Kidney glomerular epithelial cell (primary cell): ENCODE data around the gene HIPK1.
"Not testable (repeated sequence)": the region's sequence is repeated elsewhere in the genome, so short reads cannot be mapped to it uniquely, and the experiment has no call there.

ENCODE experiments used
- DNase-seq: peaks from one replicate; lab custom pipeline; 2025; lab: John Stamatoyannopoulos, UW

The HIPK1 gene

DNA sequence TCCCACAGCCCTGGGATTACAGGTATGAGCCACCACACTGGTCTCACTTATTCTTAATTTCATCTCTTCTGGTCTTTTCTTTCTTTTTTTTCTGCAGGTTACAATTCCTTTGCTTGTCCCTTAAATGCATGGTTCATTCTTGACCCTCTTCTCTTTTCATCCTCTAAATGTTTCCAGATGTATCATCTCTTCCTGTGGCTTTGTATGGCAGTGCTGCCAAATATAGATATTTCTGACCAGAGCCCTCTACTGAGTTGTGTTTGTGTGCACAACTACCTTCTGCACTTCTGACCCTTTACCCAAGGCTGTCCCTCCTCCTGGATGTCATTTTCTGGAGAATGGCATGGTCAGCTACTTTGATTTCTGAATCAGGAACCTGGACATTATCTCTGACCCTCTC lies 82.7 kb downstream of the HIPK1 start:
- DNase-seq, result no peak

DNA sequence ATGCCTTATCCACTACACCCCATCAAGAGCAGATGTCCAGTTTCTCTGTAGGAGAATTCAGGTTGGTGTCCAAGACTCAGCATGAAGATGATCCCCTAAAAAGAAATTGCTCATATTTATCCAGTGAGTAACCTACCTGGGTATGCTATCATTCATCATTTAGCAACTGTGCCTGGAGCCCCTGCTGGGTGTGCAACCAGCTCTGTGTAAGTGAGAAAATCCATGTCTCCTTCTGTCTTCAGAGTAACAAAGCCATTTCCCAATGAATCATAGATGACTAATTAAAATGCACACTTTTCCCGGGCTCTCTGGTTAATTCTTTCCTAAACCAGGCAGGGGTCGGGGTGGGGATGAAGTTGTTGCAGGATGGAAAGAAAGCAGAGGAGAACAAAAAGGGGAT lies 86.0 kb downstream of the HIPK1 start:
- DNase-seq, result no peak

DNA sequence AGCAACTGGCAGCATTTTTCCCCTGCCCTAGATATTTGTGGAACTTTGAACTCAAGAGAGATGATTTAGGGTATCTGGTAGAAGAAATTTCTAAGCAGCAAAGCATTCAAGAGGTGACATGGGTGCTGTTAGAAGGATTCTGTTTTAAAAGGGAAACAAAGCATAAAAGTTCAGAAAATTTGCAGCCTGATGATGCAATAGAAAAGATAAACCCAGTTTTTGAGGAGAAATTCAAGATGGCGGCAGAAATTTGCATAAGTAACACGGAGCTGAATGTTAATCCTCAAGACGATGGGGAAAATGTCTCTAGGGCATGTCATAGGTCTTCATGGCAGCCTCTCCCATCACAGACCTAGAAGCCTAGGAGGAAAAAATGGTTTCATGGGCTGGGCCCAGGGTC lies 90.6 kb downstream of the HIPK1 start:
- not testable (repeated sequence) for DNase-seq

DNA sequence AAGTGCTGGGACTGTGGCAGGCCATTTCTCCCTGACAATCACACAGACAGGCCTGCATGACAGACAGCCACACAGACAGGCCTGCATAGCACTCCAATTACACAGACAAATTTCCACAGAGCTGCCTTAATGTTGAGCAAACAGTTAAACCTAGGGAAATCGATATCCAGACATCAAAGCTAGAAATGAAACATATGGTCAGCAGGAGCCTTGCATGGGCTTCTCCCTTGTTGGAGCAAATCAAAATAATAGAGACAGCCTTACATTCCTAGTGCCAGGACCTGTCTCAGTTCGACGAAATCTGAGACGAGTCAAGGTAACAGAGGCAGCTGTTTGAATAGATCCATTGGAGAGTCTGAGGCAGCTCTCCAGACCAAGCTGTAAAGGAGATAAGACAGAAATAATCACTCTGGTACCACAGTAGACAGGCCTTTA lies 92.6 kb downstream of the HIPK1 start:
- DNase-seq, result no peak

DNA sequence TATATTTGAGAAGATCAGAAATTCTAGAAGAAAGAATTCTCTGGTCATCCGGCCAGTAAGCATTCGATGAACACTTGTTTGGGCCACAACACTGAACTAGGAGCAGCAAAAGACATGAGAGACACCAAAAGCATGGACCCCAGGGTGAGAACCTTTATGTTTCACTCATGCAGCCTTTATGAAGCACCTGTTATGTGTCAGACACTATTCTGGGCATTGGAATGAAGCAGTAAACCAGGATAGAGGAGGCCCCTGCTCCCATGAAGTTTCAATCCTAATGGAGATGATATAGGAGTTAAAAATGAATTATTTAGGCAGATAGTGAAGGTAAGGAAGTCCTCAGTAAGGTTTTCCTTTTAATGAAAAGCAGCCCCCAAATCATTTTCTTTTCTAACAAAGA lies 93.8 kb downstream of the HIPK1 start:
- DNase-seq, result no peak

DNA sequence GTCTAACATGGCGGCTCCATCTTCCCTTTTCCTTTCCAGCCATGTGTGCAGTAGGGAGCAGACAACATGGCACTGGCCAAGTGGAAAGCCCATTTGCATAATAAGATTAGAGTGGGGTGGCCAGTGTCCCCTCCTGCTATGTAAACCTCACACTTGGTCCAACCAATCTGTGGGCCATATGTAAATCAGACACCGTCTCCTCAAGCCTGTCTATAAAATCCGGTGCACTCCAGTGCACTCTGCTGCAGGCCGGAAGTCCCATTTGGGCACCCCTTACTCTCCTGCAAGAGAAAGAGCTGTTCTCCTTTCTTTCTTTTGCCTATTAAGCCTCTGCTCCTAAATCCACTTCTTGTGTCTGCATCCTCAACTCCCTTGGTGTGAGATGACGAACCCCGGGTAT lies 94.3 kb downstream of the HIPK1 start:
- DNase-seq, result no peak

DNA sequence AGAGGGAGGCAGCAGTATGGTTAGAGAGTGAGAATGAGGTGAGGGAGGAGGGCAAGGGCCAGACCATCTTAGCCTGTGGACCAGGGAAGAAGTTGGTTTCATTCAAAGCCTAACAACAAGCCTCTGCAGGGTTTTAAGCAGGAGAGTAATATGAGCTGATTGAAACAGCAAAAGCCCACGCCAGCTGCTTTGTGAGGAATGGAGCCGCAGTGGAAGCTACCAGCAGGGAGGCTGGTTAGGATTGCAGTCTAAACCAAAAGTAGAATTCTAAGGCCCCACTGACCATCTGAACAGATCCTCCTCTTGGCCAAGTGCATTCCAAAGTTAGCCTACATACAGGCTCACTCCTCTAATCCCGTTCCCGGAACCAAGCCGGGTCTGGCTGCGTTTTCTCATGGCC lies 94.9 kb downstream of the HIPK1 start:
- no peak for DNase-seq

DNA sequence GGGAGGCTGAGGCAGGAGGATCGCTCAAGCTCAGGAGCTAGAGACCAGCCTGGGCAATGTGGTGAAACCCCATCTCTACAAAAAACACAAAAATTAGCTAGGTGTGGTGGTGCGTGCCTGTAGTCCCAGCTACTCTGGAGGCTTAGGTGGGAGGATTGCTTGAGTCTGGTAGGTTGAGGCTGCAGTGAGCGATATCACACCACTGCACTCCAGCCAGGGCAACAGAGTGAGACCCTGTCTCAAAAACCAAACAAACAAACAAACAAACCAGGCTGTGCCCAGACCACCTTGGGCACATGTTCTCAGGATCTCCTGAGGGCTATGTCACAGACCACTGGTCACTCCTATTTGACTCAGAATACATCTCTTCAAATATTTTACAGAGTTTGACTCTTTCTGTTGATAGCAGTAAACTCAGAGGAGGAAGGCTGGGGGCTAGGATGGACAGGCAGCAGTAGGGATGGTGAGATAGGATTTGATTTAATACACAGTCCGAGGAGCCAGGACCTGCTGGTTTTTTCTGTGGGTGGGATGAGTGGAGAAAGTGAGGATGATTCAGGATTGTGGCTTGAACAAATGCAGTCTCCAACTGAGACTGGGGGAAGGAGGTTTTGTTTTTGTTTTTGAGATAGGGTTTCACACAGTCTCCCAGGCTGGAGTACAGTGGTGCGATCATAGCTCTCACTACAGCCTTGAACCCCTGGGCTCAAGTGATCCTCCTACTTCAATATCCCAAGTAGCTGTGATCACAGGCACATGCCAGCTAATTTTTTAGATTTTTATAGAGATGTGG lies 96.7 kb downstream of the HIPK1 start:
- DNase-seq, result no peak

DNA sequence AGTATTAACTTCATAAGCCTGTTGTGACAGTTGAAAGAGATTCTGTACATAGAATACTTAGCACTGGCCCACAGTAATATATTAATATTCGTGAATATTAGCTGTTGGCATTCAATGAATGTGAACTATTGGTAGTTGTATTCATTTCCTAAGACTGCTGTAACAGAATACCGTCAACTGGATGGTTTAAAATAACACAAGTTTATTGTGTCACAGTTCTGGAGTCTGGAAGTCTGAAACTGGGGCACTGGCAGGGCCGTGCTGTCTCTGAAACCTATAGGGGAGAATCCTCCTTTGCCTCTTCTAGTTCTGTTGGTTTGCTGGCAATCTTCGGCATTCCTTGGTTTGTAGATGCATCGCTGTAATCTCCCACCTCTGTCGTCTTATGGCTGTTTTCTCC lies 97.7 kb downstream of the HIPK1 start:
- no peak for DNase-seq
